GM06990 (cell line): ENCODE measurements around the gene DAPK3.
"Not testable (repeated sequence)": the region's sequence is repeated elsewhere in the genome, so short reads cannot be mapped to it uniquely, and the experiment has no call there.

Experiments used
- DNase-seq: peaks from one replicate; pipeline ENCODE4 v3.0.0-alpha.2; 2011; ENCODE audit not compliant: insufficient read length; ENCODE audit errors: extremely low read depth
- H3K27me3 ChIP-seq: replicated peaks from 2 replicates; pipeline ENCODE4 v1.6.0; 2011; ENCODE audit warnings: low read length; ENCODE audit not compliant: control insufficient read depth, insufficient read depth
- H3K36me3 ChIP-seq: 2 replicates; pipeline ENCODE4 v1.5.1; 2011; ENCODE audit warnings: low read length; ENCODE audit not compliant: control insufficient read depth, insufficient read depth
- H3K4me3 ChIP-seq: replicated peaks from 2 replicates; pipeline ENCODE4 v1.5.1; 2011; ENCODE audit warnings: low read depth, mild to moderate bottlenecking, control low read depth, low read length
- TF ChIP-seq, protein P1 (sequence below): IDR thresholded peaks from 2 replicates; pipeline ENCODE4 v1.5.1; 2011; ENCODE audit warnings: low read length, control low read depth, mild to moderate bottlenecking, inconsistent platforms; ENCODE audit not compliant: insufficient read depth, poor library complexity, severe bottlenecking

Gene DAPK3

DNA sequence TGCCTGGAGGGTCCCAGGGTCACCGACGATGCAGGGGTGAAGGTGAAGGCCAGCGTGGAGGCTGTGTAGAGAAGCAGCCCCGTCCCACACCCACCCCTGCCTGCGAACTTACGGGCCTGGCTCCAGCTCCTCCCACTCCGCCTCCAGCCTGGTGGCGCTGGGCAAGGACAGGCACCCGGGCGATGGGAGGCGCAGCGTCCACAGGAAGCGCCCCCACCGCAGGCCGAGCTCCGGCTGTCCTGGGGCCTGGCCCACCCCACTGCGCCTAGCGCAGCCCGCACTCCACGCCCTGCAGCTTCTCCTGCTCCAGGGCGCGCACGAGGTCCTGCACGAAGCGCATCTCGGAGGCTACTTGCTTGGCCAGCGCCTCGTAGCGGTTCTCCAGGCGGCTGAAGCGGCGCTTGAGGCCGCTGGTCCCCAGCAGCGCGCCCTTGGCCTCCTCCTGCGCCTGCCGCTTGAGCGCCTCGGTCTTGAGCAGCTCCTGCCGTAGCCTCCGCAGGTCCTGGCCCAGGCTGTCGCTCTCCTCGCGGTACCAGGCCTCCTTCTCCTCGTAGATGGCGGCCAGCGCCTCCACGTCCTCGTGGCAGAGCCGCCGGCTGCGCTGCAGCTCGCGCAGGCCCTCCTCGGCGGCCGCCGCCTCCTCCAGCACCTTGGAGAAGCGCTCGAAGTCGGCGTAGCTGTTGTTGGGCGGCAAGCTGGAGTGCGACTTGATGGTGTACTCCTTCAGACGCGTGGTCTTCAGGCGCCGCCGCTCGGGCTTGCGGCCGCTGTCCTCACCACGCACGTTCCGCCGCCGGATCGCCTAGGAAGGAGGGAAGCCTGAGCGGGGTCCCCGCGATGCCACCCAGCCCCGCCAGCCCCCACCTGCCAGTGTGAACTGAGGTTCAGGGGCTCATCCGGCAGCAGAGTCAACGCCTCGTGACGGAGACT is 11.8 kb downstream of the DAPK3 start:
- H3K27me3 ChIP-seq, result no peaks in the 10 kb centered on the region
- TF ChIP-seq, protein P1, sequence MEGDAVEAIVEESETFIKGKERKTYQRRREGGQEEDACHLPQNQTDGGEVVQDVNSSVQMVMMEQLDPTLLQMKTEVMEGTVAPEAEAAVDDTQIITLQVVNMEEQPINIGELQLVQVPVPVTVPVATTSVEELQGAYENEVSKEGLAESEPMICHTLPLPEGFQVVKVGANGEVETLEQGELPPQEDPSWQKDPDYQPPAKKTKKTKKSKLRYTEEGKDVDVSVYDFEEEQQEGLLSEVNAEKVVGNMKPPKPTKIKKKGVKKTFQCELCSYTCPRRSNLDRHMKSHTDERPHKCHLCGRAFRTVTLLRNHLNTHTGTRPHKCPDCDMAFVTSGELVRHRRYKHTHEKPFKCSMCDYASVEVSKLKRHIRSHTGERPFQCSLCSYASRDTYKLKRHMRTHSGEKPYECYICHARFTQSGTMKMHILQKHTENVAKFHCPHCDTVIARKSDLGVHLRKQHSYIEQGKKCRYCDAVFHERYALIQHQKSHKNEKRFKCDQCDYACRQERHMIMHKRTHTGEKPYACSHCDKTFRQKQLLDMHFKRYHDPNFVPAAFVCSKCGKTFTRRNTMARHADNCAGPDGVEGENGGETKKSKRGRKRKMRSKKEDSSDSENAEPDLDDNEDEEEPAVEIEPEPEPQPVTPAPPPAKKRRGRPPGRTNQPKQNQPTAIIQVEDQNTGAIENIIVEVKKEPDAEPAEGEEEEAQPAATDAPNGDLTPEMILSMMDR, result no peak
- peaks cover 29% of the 10 kb centered on the region for H3K36me3 ChIP-seq
- no peak overlapping the region for H3K4me3 ChIP-seq
- no peak for DNase-seq

DNA sequence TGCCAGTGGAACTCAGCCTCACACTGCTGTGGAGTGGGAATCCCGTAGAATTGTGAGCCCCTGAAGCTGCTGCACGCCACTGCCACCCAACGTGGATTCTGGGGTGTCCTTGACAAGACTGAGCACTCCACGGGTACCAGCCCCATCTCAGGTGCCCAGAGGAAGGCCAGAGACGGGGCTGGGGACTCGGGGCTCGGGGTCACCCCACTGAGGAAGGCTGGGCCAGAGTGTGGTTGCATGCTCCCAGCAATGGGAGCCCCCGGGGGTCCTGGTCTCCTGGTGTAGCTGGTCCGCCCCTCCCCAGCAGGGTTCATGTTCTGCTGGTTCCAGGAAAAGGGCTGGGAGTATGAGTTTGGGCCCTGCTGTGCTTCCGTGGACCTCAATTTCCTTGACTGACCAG is 15.2 kb downstream of the DAPK3 start:
- TF ChIP-seq, protein P1, result no peak
- H3K27me3 ChIP-seq, result no peaks in the 10 kb centered on the region
- no peak overlapping the region for H3K4me3 ChIP-seq
- DNase-seq, result no peak
- peaks cover 11% of the 10 kb centered on the region for H3K36me3 ChIP-seq

DNA sequence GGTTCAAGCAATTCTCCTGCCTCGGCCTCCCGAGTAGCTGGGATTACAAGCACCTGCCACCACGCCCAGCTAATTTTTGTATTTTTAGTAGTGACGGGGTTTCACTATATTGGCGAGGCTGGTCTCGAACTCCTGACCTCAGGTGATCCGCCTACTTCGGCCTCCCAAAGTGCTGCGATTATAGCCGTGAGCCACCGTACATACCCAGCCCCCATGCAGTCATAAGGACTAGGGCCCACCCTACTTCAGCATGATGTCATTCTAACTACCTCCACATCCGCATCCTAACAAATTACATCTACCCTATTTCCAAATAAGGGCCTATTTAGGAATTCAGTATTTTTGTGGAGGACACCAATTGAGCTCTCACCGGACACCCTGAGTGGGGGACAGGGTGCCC is 15.6 kb downstream of the DAPK3 start:
- H3K4me3 ChIP-seq, H3K27me3 ChIP-seq, DNase-seq: not testable (repeated sequence)
- H3K36me3 ChIP-seq, result peaks cover 11% of the 10 kb centered on the region

DNA sequence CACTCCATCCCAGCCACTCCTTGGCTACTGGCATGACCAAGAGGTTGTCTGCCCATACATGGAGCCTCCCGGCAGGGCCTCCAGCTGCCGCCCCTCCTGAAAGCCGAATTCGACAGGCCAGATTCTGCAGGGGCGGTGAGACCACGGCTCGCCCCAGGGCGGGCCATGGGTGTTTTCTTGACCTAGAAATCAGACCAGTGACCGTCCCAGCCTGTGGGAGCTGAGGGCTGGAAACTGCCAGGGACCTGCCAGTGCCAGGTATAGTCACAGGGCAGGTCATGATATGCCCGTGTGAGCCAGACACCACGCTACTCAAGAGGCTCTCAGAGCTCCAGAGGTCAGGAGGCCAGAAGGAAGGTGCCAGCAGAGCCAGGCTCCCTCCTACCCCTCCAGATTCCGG is 16.8 kb downstream of the DAPK3 start:
- Histone ChIP-seq H3K27me3 (no peaks in the 10 kb centered on the region), H3K36me3 (peaks cover 5% of the 10 kb centered on the region), H3K4me3 (no peak overlapping the region)
- TF ChIP-seq, protein P1, result no peak
- no peak for DNase-seq

DNA sequence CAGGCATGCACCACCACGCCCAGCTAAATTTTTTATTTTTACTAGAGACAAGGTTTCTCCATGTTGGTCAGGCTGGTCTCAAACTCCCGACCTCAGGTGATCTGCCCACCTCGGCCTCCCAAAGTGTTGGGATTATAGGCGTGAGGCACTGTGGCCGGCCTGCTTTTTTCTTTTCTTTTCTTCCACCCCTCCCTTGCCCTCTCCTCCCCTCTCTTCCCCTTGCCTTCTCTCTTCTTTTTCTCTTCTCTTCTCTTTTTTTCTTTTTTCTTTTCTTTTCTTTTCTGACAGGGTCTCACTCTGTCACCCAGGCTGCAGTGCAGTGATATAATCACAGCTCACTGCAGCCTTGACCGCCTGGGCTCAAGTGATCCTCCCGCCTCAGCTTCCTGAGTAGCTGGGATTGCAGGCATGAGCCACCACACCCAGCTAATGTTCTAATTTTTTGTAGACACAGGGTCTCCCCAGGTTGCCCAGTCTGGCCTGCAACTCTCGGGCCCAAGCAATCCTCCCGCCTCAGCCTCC is 18.1 kb downstream of the DAPK3 start:
- not testable (repeated sequence) for H3K27me3 ChIP-seq, DNase-seq, H3K36me3 ChIP-seq, H3K4me3 ChIP-seq

DNA sequence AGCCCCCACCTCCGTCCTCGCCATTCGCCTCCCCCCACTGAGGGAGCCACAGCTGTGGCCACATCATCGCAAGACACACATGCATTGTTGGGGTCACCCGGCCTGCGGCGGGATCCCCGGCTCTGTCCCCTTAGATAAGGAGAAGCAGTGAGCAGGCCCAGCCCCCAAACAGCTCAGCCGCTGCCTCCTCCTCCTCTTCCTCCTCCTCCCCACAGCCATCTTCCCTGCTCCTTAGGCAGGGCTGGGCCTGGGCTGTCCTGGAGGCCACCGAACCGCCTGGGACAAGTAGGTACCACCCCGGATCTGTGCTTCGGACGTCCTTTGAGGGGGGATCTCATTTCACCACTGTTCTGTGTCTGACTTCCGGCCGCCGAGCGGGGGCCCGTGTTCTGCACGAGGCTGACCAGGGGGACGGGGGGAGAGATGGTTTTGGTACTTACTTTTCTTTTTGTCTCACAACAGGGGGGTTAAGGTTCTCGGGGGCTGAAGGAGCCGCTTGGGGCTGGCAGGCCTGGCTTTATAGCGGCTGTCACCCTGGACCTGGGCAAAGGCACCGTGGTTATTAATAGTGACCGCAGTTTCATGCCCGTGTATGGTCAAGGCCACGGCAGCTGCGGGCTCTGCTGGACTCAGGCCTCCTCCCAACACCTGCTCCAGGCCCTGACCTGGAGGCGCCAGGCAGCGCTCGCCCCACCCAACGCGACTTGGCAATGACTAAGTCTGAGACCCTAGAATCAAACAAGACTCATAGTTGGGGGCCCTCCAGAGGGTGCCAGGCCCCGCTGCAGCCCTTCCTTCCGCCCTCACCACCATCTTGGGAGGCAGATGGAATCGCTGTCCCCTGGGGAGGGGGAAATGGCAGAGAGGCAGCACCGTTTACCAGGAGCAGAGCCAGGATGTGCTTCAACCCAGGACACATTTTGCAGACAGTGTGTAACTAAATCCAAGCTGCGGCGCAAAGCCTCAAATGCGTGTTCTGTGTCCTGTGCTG is 19.7 kb downstream of the DAPK3 start:
- Histone ChIP-seq H3K4me3 (no peak overlapping the region), H3K36me3 (peaks cover 2% of the 10 kb centered on the region; the same call in 1 of the 2 replicates), H3K27me3 (no peaks in the 10 kb centered on the region)
- no peak for DNase-seq
- TF ChIP-seq, protein P1, result no peak
